K562 (cell line): Measurements from ENCODE around the gene ANAPC13. TPM values are rescaled to one million over a fixed set of nuclear protein-coding genes. Genes with fewer than 3 reads are reported as not detected.

Experiments
- ASH1L ChIP-seq: fragments of 450-650 bp; IDR thresholded peaks from 2 replicates; pipeline ENCODE4 v1.6.1; 2018; ENCODE audit warnings: borderline replicate concordance, mild to moderate bottlenecking, low read depth; ENCODE audit not compliant: partially characterized antibody
- BCLAF1 ChIP-seq, 2 experiments: fragments of 450-650 bp in 1 of 2; IDR thresholded peaks; 2 replicates each; pipeline ENCODE4 v1.6.1; 2011 to 2017; ENCODE audit warnings: low read depth in 2 of 2, antibody characterized with exemption in 1 of 2, borderline replicate concordance in 1 of 2, low read length in 1 of 2, mild to moderate bottlenecking in 1 of 2, mixed read lengths in 1 of 2; ENCODE audit not compliant: control insufficient read depth in 1 of 2
- CHD1 ChIP-seq: fragments of 200-600 bp; sonication (generic); IDR thresholded peaks from one replicate; pipeline ENCODE4 v1.6.1; 2012; ENCODE audit warnings: mild to moderate bottlenecking, moderate library complexity, low read length, inconsistent platforms
- CLOCK ChIP-seq: fragments of 250-450 bp; sonication (Bioruptor Pico); IDR thresholded peaks from 2 replicates; pipeline ENCODE4 v1.4.0; 2020; ENCODE audit warnings: mild to moderate bottlenecking, moderate library complexity, borderline replicate concordance
- CREB1 ChIP-seq, 2 experiments: sonication (generic) in 1 of 2; formaldehyde crosslinking in 1 of 2; IDR thresholded peaks; 2 replicates each; pipeline versions ENCODE4 v1.6.1 to v1.8.0; 2012 to 2022; ENCODE audit warnings: inconsistent platforms in 1 of 2, mild to moderate bottlenecking in 1 of 2, missing genetic modification reagents in 1 of 2, moderate library complexity in 1 of 2
- CREM ChIP-seq: IDR thresholded peaks from 2 replicates; pipeline ENCODE4 v1.6.1; 2014; ENCODE audit warnings: antibody characterized with exemption, low read depth
- ELF4 ChIP-seq: fragments of 450-650 bp; formaldehyde crosslinking; IDR thresholded peaks from 2 replicates; pipeline ENCODE4 v1.4.0; 2022; ENCODE audit warnings: missing genetic modification characterization
- HDAC3 ChIP-seq: fragments of 450-650 bp; IDR thresholded peaks from 2 replicates; pipeline ENCODE4 v1.6.1; 2018; ENCODE audit warnings: borderline replicate concordance, mild to moderate bottlenecking, moderate library complexity; ENCODE audit not compliant: partially characterized antibody
- JUND ChIP-seq, 2 experiments: IDR thresholded peaks; 2 replicates in 1 of 2; 3 replicates in 1 of 2; pipeline ENCODE4 v1.6.1; 2011; ENCODE audit warnings: borderline replicate concordance in 2 of 2, low read depth in 2 of 2, low read length in 2 of 2, improper control_type of control experiment in 1 of 2, missing biosample characterization in 1 of 2, missing genetic modification characterization in 1 of 2, missing genetic modification reagents in 1 of 2
- KDM2B ChIP-seq: fragments of 250-450 bp; sonication (Bioruptor Pico); IDR thresholded peaks from 2 replicates; pipeline ENCODE4 v1.8.0; 2021; ENCODE audit warnings: mild to moderate bottlenecking, moderate library complexity
- KLF6 ChIP-seq: fragments of 250-450 bp; sonication (Bioruptor Pico); IDR thresholded peaks from 2 replicates; pipeline ENCODE4 v1.4.0; 2020; ENCODE audit warnings: mild to moderate bottlenecking, moderate library complexity, borderline replicate concordance
- PHF8 ChIP-seq: fragments of 200-600 bp; sonication (generic); IDR thresholded peaks from 2 replicates; pipeline ENCODE4 v1.6.1; 2012; ENCODE audit warnings: mixed run types, mild to moderate bottlenecking, inconsistent platforms, low read length, moderate library complexity, borderline replicate concordance
- PREB ChIP-seq: sonication (generic); formaldehyde crosslinking; IDR thresholded peaks from 2 replicates; pipeline ENCODE4 v1.8.1; 2023; ENCODE audit warnings: mild to moderate bottlenecking, missing genetic modification reagents
- SAP30 ChIP-seq: fragments of 200-600 bp; sonication (generic); IDR thresholded peaks from 2 replicates; pipeline ENCODE4 v1.6.1; 2012; ENCODE audit warnings: borderline replicate concordance, low read depth, mild to moderate bottlenecking, moderate library complexity, low read length, control low read depth, inconsistent platforms; ENCODE audit not compliant: insufficient read depth, poor library complexity, severe bottlenecking
- SMAD1 ChIP-seq: fragments of 150-350 bp; IDR thresholded peaks from 2 replicates; pipeline ENCODE4 v1.6.1; 2014; ENCODE audit warnings: low read length, low read depth; ENCODE audit not compliant: partially characterized antibody
- ZFP36 ChIP-seq: fragments of 150-350 bp; IDR thresholded peaks from 2 replicates; pipeline ENCODE4 v1.6.1; 2018; ENCODE audit warnings: low read length, low read depth; ENCODE audit not compliant: partially characterized antibody
- ZFX ChIP-seq: sonication (generic); formaldehyde crosslinking; IDR thresholded peaks from 2 replicates; pipeline ENCODE4 v1.8.0; 2022; ENCODE audit warnings: mild to moderate bottlenecking, missing genetic modification reagents, moderate library complexity
- polyA plus RNA-seq, 8 experiments: library from polyadenylated mRNA; depleted of rRNA in 4 of 8; stranded (reverse) in 5 of 8; unstranded in 3 of 8; fragments of >200 nt; fragmentation: Nextera tagmentation in 2 of 8; fragmentation: Illumina TruSeq in 1 of 8; extraction: Ambion mirVana in 2 of 8; extraction: Trizol in 1 of 8; gene quantifications; 2 replicates each; pipeline versions ENCODE4 v1.2.1 to v1.2.3, GENCODE V29; 2011 to 2014; ENCODE audit warnings: inconsistent platforms in 1 of 8, missing spikeins in 1 of 8
- total RNA-seq, 7 experiments: library from RNA; depleted of rRNA in 6 of 7; stranded (reverse); fragments of >200 nt in 6 of 7; fragmentation: Illumina TruSeq in 2 of 7; extraction: Trizol in 2 of 7; gene quantifications; 2 replicates each; pipeline versions ENCODE4 v1.2.1 to v1.2.3, GENCODE V29; 2011 to 2021; ENCODE audit warnings: low replicate concordance in 1 of 7

Gene ANAPC13
- total and polyA plus RNA-seq, 9 of the 15 experiments (the other 6 are each of a cell fraction or from before 2014, with no cell fraction given) = 48.5 to 238 (median 68.5) TPM

GRCh38 chr3:134485718-134486576 lies at the start of gene ANAPC13, which contains the start of gene CEP63 (continued):
- peak; percentile 36 for TF ChIP-seq SMAD1
- 0 out of 2 replicates have a peak, but pooled peaks have one; percentile 88 for TF ChIP-seq CLOCK (CRISPR knock-in tag)
- peak; percentile 23 for TF ChIP-seq CHD1
- TF ChIP-seq HDAC3 = peak; percentile 62
- TF ChIP-seq PHF8 = peak; percentile 90; the same call in 1 of the 2 replicates
- peak; percentile 14; the same call in 1 of the 2 replicates for TF ChIP-seq CREM
- TF ChIP-seq JUND (IDR thresholded peaks at IDR 0.05; ENCODE audit: borderline replicate concordance, low read depth, low read length) = peak; percentile 74
- TF ChIP-seq JUND (tag; IDR thresholded peaks at IDR 0.05; ENCODE audit: borderline replicate concordance, low read depth, low read length) = no peak; the same call in 2 of the 3 replicates
- peak; percentile 78; the same call in 1 of the 2 replicates for TF ChIP-seq KLF6 (CRISPR knock-in tag)
- TF ChIP-seq ZFX (CRISPR knock-in tag) = peak; percentile 97
- no peak for TF ChIP-seq PREB
- TF ChIP-seq ELF4 (CRISPR knock-in tag) = peak; percentile 41; the same call in 1 of the 2 replicates
- peak; percentile 13 for TF ChIP-seq SAP30
- no peak for TF ChIP-seq CREB1 (IDR thresholded peaks at IDR 0.05)
- TF ChIP-seq CREB1 (CRISPR knock-in tag; IDR thresholded peaks at IDR 0.05) = peak; percentile 59; the same call in 1 of the 2 replicates
- TF ChIP-seq BCLAF1 (IDR thresholded peaks at IDR 0.05; ENCODE audit: borderline replicate concordance in 1 of 2, control insufficient read depth in 1 of 2, low read depth in 2 of 2, low read length in 1 of 2) = peak in 1 of 2 experiments; percentile 83; a peak in 1 of 4 replicates
- no peak for TF ChIP-seq KDM2B (CRISPR knock-in tag)
- peak; percentile 53 for TF ChIP-seq ASH1L
- TF ChIP-seq ZFP36 = peak; percentile 4
